GM23338 (cell line): ENCODE results near the gene MMP19. TPM values are rescaled to one million over a fixed set of nuclear protein-coding genes. Genes with fewer than 3 reads are reported as not detected.

Experiments used
- ATAC-seq: fragments of 200-7000 bp; cut with Tn5 transposase; 3 replicates; pipeline ENCODE4 v1.9.1; 2020
- DNase-seq: peaks from one replicate; pipeline ENCODE4 v3.0.0-alpha.2; 2015; ENCODE audit warnings: low spot score
- H2AFZ ChIP-seq: fragments of 200-600 bp; sonication (generic); 2 replicates; pipeline ENCODE4 v1.8.0; 2016; ENCODE audit warnings: antibody characterized with exemption, mild to moderate bottlenecking, moderate library complexity
- H3F3A ChIP-seq: fragments of 200-600 bp; sonication (generic); replicated peaks from 2 replicates; pipeline ENCODE4 v1.8.0; 2017; ENCODE audit warnings: antibody characterized with exemption, mixed run types, low read depth
- H3K27ac ChIP-seq: fragments of 200-600 bp; sonication (generic); 2 replicates; pipeline ENCODE4 v1.6.1; 2016; ENCODE audit warnings: low read depth
- H3K27me3 ChIP-seq: fragments of 200-600 bp; sonication (generic); 2 replicates; pipeline ENCODE4 v1.8.0; 2016; ENCODE audit warnings: mild to moderate bottlenecking, mixed run types, moderate library complexity; ENCODE audit not compliant: insufficient read depth
- H3K36me3 ChIP-seq: fragments of 200-600 bp; sonication (generic); 2 replicates; pipeline ENCODE4 v1.8.0; 2016; ENCODE audit warnings: mild to moderate bottlenecking; ENCODE audit not compliant: insufficient read depth
- H3K4me1 ChIP-seq: fragments of 200-600 bp; sonication (generic); 2 replicates; pipeline ENCODE4 v1.8.0; 2016; ENCODE audit warnings: mild to moderate bottlenecking, moderate library complexity; ENCODE audit not compliant: insufficient read depth
- H3K4me2 ChIP-seq: fragments of 200-600 bp; sonication (generic); 2 replicates; pipeline ENCODE4 v1.7.1; 2017; ENCODE audit warnings: mixed run types
- H3K4me3 ChIP-seq: fragments of 200-600 bp; sonication (generic); 2 replicates; pipeline ENCODE4 v1.6.1; 2016; ENCODE audit warnings: mixed run types
- H3K79me2 ChIP-seq: fragments of 200-600 bp; sonication (generic); replicated peaks from 2 replicates; pipeline ENCODE4 v1.8.0; 2017; ENCODE audit warnings: mild to moderate bottlenecking; ENCODE audit not compliant: insufficient read depth
- H3K9me2 ChIP-seq: fragments of 200-600 bp; sonication (generic); 2 replicates; pipeline ENCODE4 v1.8.0; 2017; ENCODE audit not compliant: insufficient read depth
- H4K20me1 ChIP-seq: fragments of 200-600 bp; sonication (generic); replicated peaks from 2 replicates; pipeline ENCODE4 v1.8.0; 2017; ENCODE audit warnings: mild to moderate bottlenecking; ENCODE audit not compliant: insufficient read depth
- H3K27ac Mint-ChIP-seq: 2 replicates; pipeline ENCODE4 v1.8.0; 2020; ENCODE audit warnings: inconsistent platforms, mild to moderate bottlenecking, moderate library complexity, mixed read lengths
- H3K27me3 Mint-ChIP-seq: 3 replicates; pipeline ENCODE4 v1.8.0; 2022; ENCODE audit warnings: low read depth, mild to moderate bottlenecking, moderate library complexity, mixed read lengths, inconsistent platforms; ENCODE audit not compliant: insufficient read depth, poor library complexity
- H3K36me3 Mint-ChIP-seq: 3 replicates; pipeline ENCODE4 v1.8.0; 2021; ENCODE audit warnings: low read depth, mild to moderate bottlenecking, inconsistent platforms, moderate library complexity, mixed read lengths
- H3K4me1 Mint-ChIP-seq: 3 replicates; pipeline ENCODE4 v1.8.0; 2020; ENCODE audit warnings: mild to moderate bottlenecking, inconsistent platforms, mixed read lengths
- H3K4me3 Mint-ChIP-seq: 3 replicates; pipeline ENCODE4 v1.8.0; 2021; ENCODE audit warnings: moderate library complexity, mild to moderate bottlenecking, inconsistent platforms, mixed read lengths
- H3K9me3 Mint-ChIP-seq: 3 replicates; pipeline ENCODE4 v1.8.0; 2020; ENCODE audit warnings: moderate library complexity, mild to moderate bottlenecking, inconsistent platforms, mixed read lengths
- CREB1 ChIP-seq: fragments of 250-450 bp; sonication (Bioruptor Pico); IDR thresholded peaks from 2 replicates; pipeline ENCODE4 v1.5.0; 2020; ENCODE audit warnings: low read depth, mild to moderate bottlenecking, moderate library complexity
- CTCF ChIP-seq, 2 experiments: fragments of 200-600 bp in 1 of 2; sonication (generic) in 1 of 2; conservative IDR thresholded peaks; 2 replicates each; pipeline versions ENCODE4 v1.5.1 to v1.6.1; 2016 to 2017; ENCODE audit warnings: antibody characterized with exemption in 2 of 2, low read depth in 2 of 2, mild to moderate bottlenecking in 2 of 2, moderate library complexity in 1 of 2
- EZH2 ChIP-seq: fragments of 200-600 bp; sonication (generic); IDR thresholded peaks from one replicate; pipeline ENCODE4 v1.8.0; 2017; ENCODE audit warnings: antibody characterized with exemption, mild to moderate bottlenecking, low read depth; ENCODE audit not compliant: unreplicated experiment
- JUNB ChIP-seq: IDR thresholded peaks from one replicate; pipeline ENCODE4 v1.6.1; 2016; ENCODE audit warnings: antibody characterized with exemption; ENCODE audit not compliant: unreplicated experiment
- NANOG ChIP-seq: IDR thresholded peaks from 2 replicates; pipeline ENCODE4 v1.6.1; 2016; ENCODE audit warnings: antibody characterized with exemption, borderline replicate concordance
- REST ChIP-seq: IDR thresholded peaks from one replicate; pipeline ENCODE4 v1.6.1; 2018; ENCODE audit warnings: antibody characterized with exemption; ENCODE audit not compliant: unreplicated experiment
- STAT1 ChIP-seq: IDR thresholded peaks from one replicate; pipeline ENCODE4 v1.6.1; 2016; ENCODE audit warnings: antibody characterized with exemption; ENCODE audit not compliant: unreplicated experiment
- ZNF114 ChIP-seq: fragments of 250-450 bp; sonication (Bioruptor Pico); IDR thresholded peaks from 2 replicates; pipeline ENCODE4 v1.5.0; 2020; ENCODE audit warnings: mild to moderate bottlenecking, moderate library complexity
- long read RNA-seq: library from polyadenylated mRNA; unstranded; transcript quantifications from one replicate; pipeline ENCODE4 v2.0.0, GENCODE V29; 2020; ENCODE audit not compliant: unreplicated experiment
- polyA plus RNA-seq: library from polyadenylated mRNA; unstranded; fragments of >200 nt; fragmentation: Nextera tagmentation; extraction: Ambion mirVana; gene quantifications from 2 replicates; pipeline ENCODE4 v1.2.1, GENCODE V29; 2016
- total RNA-seq: library from RNA; depleted of rRNA; stranded (reverse); fragments of >200 nt; shearing (Covaris generic); gene quantifications from 2 replicates; pipeline ENCODE4 v1.2.3, GENCODE V29; 2014; rRNA removed

The MMP19 gene
- total RNA-seq: 0.08 and 1.4 TPM in 2 replicates
- 0.17 and 1.5 TPM in 2 replicates for polyA plus RNA-seq
- long read RNA-seq, partial matches to known transcripts: 2 of 2 reads
- long read RNA-seq, other reads (novel, unspliced or antisense): 0 of 2 reads

- peak within 1 kb of the TSS; percentile 75 for H3K4me2 ChIP-seq
- peak within 1 kb of the TSS; percentile 76 for H2AFZ ChIP-seq
- no peaks in the 10 kb centered on the region for H3K27me3 ChIP-seq
- peaks cover 8% of the 10 kb centered on the region; the same call in 1 of the 2 replicates for H3K4me1 ChIP-seq
- peak; percentile 74 for DNase-seq
- Mint-ChIP-seq H3K9me3 (no peaks in the 10 kb centered on the region), H3K36me3 (no peaks in the 10 kb centered on the region; the same call in 2 of the 3 replicates), H3K4me3 (peak within 1 kb of the TSS; percentile 61), H3K27me3 (peaks cover 14% of the 10 kb centered on the region), H3K27ac (peak within 1 kb of the TSS; percentile 16), H3K4me1 (peaks cover 32% of the 10 kb centered on the region)
- no peaks in the 10 kb centered on the region for H3K79me2 ChIP-seq
- TF ChIP-seq CREB1 (CRISPR knock-in tag): no peak
- H3K4me3 ChIP-seq: peak within 1 kb of the TSS; percentile 44; the same call in 1 of the 2 replicates
- peaks cover 4% of the 10 kb centered on the region; the same call in 1 of the 2 replicates for H3K9me2 ChIP-seq
- no peaks in the 10 kb centered on the region for H4K20me1 ChIP-seq
- H3F3A ChIP-seq: 0 out of 2 replicates have a peak, but pooled peaks cover 3% of the 10 kb centered on the region
- H3K27ac ChIP-seq: no peak within 1 kb of the TSS
- no peaks in the 10 kb centered on the region for H3K36me3 ChIP-seq
- peak; percentile 78 for ATAC-seq
Observed at GRCh38 chr12:55842681-55843429, at the start of gene MMP19. TSS of gene MMP19 (minus strand) at chr12:55842936. CDS start at chr12:55842830, 106 bp downstream.

- H3K4me3 Mint-ChIP-seq: no peak overlapping the region
- no peak for ATAC-seq
- TF ChIP-seq REST (no peak), JUNB (no peak), CREB1 (CRISPR knock-in tag) (no peak), CTCF (conservative IDR thresholded peaks at IDR 0.05; ENCODE audit: low read depth in 2 of 2) (no peak), STAT1 (no peak), EZH2 (no peak), ZNF114 (no peak), NANOG (no peak)
Observed at GRCh38 chr12:55891310-55891709, 48.6 kb upstream of the MMP19 start.

More at GRCh38 chr12:55891310-55891709, 48.6 kb upstream of the MMP19 start:
- H3K36me3 ChIP-seq: no peaks in the 10 kb centered on the region; the same call in 1 of the 2 replicates
- no peak overlapping the region for H2AFZ ChIP-seq
- Mint-ChIP-seq H3K27me3 (peaks cover 4% of the 10 kb centered on the region), H3K27ac (no peak overlapping the region), H3K4me1 (no peaks in the 10 kb centered on the region), H3K36me3 (no peaks in the 10 kb centered on the region), H3K9me3 (peaks cover 3% of the 10 kb centered on the region; the same call in 1 of the 3 replicates)
- H4K20me1 ChIP-seq: no peaks in the 10 kb centered on the region
- H3K4me1 ChIP-seq: no peaks in the 10 kb centered on the region
- no peaks in the 10 kb centered on the region for H3K27me3 ChIP-seq
- no peaks in the 10 kb centered on the region for H3K9me2 ChIP-seq
- no peak for DNase-seq
- no peak overlapping the region for H3K4me3 ChIP-seq
- no peaks in the 10 kb centered on the region for H3F3A ChIP-seq
- no peak overlapping the region for H3K4me2 ChIP-seq
- no peaks in the 10 kb centered on the region for H3K79me2 ChIP-seq
- H3K27ac ChIP-seq: no peak overlapping the region
